Bronchial epithelial cell (primary cell): ENCODE results near the gene SPATA18. TPM values are rescaled to one million over a fixed set of nuclear protein-coding genes. Genes with fewer than 3 reads are reported as not detected.

Source experiments
- DNase-seq: peaks from one replicate; pipeline ENCODE4 v3.0.0-alpha.2; 2010; ENCODE audit warnings: low read depth
- FAIRE-seq: peaks from 2 replicates; lab custom pipeline; 2011; peaks lifted over from hg19 to GRCh38; lab: Jason Lieb, UNC
- H3K27me3 ChIP-seq: 2 replicates; pipeline ENCODE4 v1.5.1; 2011; ENCODE audit warnings: low read length; ENCODE audit not compliant: control insufficient read depth, insufficient read depth
- H3K36me3 ChIP-seq: 2 replicates; pipeline ENCODE4 v1.5.1; 2011; ENCODE audit warnings: low read length; ENCODE audit not compliant: control insufficient read depth, insufficient read depth
- H3K4me3 ChIP-seq: 2 replicates; pipeline ENCODE4 v1.5.1; 2011; ENCODE audit warnings: mild to moderate bottlenecking, low read depth, low read length, control low read depth
- CTCF ChIP-seq: IDR thresholded peaks from 2 replicates; pipeline ENCODE4 v1.5.1; 2011; ENCODE audit warnings: mild to moderate bottlenecking, moderate library complexity, low read length, control low read depth, inconsistent platforms; ENCODE audit not compliant: insufficient read depth, severe bottlenecking
- total RNA-seq: library from RNA; depleted of rRNA; stranded (reverse); fragments of >200 nt; gene quantifications from 2 replicates; pipeline ENCODE4 v1.2.1, GENCODE V29; 2014

Gene SPATA18
- total RNA-seq, 1 donor from 2014 or later, result 11.8 TPM

- H3K27me3 ChIP-seq, result no peaks in the 10 kb centered on the region
- TF ChIP-seq CTCF, result no peak
- FAIRE-seq, result no peak
- peak overlapping the region; percentile 92 for H3K4me3 ChIP-seq
- DNase-seq, result peak; percentile 45
- no peaks in the 10 kb centered on the region for H3K36me3 ChIP-seq
Measured at GRCh38 chr4:52052475-52052780, 1.3 kb downstream of the SPATA18 start.

- TF ChIP-seq CTCF, result no peak
- no peaks in the 10 kb centered on the region for H3K36me3 ChIP-seq
- no peak for DNase-seq
- no peaks in the 10 kb centered on the region for H3K27me3 ChIP-seq
- no peak overlapping the region for H3K4me3 ChIP-seq
- no peak for FAIRE-seq
Measured at GRCh38 chr4:52054254-52054653, 3.1 kb downstream of the SPATA18 start.

- DNase-seq, result peak; percentile 75
- Histone ChIP-seq H3K27me3 (no peaks in the 10 kb centered on the region), H3K4me3 (no peak overlapping the region), H3K36me3 (peaks cover 1% of the 10 kb centered on the region)
- FAIRE-seq, result no peak
- TF ChIP-seq CTCF, result no peak
Measured at GRCh38 chr4:52057196-52057595, 6.1 kb downstream of the SPATA18 start.

- FAIRE-seq, result no peak
- H3K27me3 ChIP-seq, result no peaks in the 10 kb centered on the region
- H3K36me3 ChIP-seq, result peaks cover 1% of the 10 kb centered on the region
- no peak for TF ChIP-seq CTCF
- no peak overlapping the region for H3K4me3 ChIP-seq
- DNase-seq, result no peak
Measured at GRCh38 chr4:52058275-52058674, 7.2 kb downstream of the SPATA18 start.

- no peak for TF ChIP-seq CTCF
- DNase-seq (peak; percentile 94), FAIRE-seq (peak; percentile 77)
- Histone ChIP-seq H3K36me3 (peaks cover 1% of the 10 kb centered on the region), H3K27me3 (no peaks in the 10 kb centered on the region), H3K4me3 (no peak overlapping the region)
Measured at GRCh38 chr4:52059372-52059771, 8.3 kb downstream of the SPATA18 start.

- Histone ChIP-seq H3K27me3 (no peaks in the 10 kb centered on the region), H3K4me3 (no peak overlapping the region), H3K36me3 (no peaks in the 10 kb centered on the region)
- DNase-seq, result no peak
- no peak for FAIRE-seq
- no peak for TF ChIP-seq CTCF
Measured at GRCh38 chr4:52069571-52069970, 18.5 kb downstream of the SPATA18 start.
